ENCODE data around the gene ATP2A2.
"Not testable (repeated sequence)": the region's sequence is repeated elsewhere in the genome, so short reads cannot be mapped to it uniquely, and the experiment has no call there.

ATP2A2 gene

GRCh38 chr12:110355073-110355472 lies 74.0 kb downstream of the ATP2A2 start:
- H3K9me3 Mint-ChIP-seq: no peaks in the 10 kb centered on the region
- DNase-seq (ENCODE audit: low spot score in 2 of 2): no peak
- H3K4me1 Mint-ChIP-seq: peaks cover 9% of the 10 kb centered on the region
- H3K27ac Mint-ChIP-seq: no peak overlapping the region
- H3K36me3 Mint-ChIP-seq: peaks cover 11% of the 10 kb centered on the region
- H3K4me3 Mint-ChIP-seq: no peak overlapping the region
- ATAC-seq: peak; percentile 59

GRCh38 chr12:110358384-110359097 lies 77.5 kb downstream of the ATP2A2 start:
- H3K27ac Mint-ChIP-seq; DNase-seq (ENCODE audit: low spot score in 2 of 2); H3K4me1 Mint-ChIP-seq; H3K9me3 Mint-ChIP-seq; H3K4me3 Mint-ChIP-seq; H3K36me3 Mint-ChIP-seq; ATAC-seq: not testable (repeated sequence)

DNA sequence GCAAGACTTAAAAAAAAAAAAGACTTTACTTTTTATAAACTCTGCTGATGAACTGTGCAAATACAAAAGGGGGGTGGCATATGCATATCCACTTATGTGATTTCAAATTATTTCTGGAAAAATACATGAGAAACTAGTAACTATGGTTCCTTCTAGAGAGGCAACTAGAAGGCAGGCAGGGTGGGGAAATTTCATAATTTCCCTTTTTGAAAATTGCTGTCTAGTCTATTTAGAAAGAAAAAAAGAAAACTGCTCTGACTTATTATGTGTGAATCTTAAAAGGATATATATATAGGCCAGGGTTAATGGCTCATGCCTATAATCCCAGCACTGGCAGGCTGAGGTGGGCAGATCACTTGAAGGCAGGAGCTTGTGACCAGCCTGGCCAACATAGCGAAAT lies 80.2 kb downstream of the ATP2A2 start:
- Mint-ChIP-seq H3K4me3 (no peak overlapping the region), H3K36me3 (no peaks in the 10 kb centered on the region), H3K4me1 (no peaks in the 10 kb centered on the region), H3K27ac (no peak overlapping the region), H3K9me3 (no peaks in the 10 kb centered on the region)
- ATAC-seq (no peak), DNase-seq (ENCODE audit: low spot score in 2 of 2) (no peak)

DNA sequence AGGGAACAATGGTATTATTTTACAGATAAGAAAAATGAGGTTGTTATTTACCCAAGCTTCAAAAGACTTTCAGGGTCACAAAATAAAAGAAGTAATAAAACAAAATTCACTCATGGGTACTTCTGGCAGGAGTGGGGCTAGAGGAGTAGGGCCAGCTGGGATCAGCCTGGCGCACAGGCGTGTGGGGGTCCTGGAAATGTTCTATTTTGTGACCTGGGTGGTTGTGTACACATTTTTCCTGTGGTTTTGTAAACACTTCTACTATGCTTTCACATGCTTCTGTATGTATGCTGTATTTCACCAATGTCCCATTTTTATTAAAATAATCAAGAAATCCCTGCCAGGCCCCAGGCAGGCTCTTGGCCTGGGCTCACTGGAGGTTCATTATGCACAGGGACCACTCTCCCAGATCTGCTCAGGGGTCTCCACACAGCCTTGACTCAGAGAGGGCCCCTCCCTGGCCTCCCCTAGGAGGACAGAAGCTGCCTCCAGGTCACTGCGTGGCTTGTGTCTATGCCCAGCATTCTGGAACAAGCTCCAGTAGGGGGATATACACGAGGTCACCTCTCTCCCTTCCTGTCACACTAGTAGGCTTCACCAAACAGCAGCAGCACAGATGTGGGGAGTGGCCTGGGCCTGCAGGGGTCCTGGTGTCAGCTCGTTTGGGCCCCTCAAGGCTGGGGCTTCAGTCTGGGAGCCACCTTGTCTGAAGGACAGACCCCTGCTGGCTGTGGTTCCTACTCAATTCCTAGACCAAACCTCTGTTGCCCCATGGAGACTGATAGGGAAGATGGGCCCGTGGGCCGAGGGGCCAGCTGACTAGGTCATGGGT lies 84.7 kb downstream of the ATP2A2 start:
- Mint-ChIP-seq H3K36me3 (no peaks in the 10 kb centered on the region), H3K9me3 (no peaks in the 10 kb centered on the region), H3K27ac (no peak overlapping the region), H3K4me1 (no peaks in the 10 kb centered on the region), H3K4me3 (no peak overlapping the region)
- ATAC-seq (no peak), DNase-seq (ENCODE audit: low spot score in 2 of 2) (no peak)

GRCh38 chr12:110366321-110367142 lies 85.5 kb downstream of the ATP2A2 start:
- Mint-ChIP-seq H3K36me3 (peaks cover 3% of the 10 kb centered on the region), H3K4me3 (no peak overlapping the region), H3K4me1 (peaks cover 1% of the 10 kb centered on the region), H3K27ac (no peak overlapping the region), H3K9me3 (no peaks in the 10 kb centered on the region)
- DNase-seq (ENCODE audit: low spot score in 2 of 2) (no peak), ATAC-seq (no peak)

- peaks cover 7% of the 10 kb centered on the region for H3K4me1 Mint-ChIP-seq
- ATAC-seq (no peak), DNase-seq (ENCODE audit: low spot score in 2 of 2) (no peak)
- no peaks in the 10 kb centered on the region for H3K9me3 Mint-ChIP-seq
- peaks cover 11% of the 10 kb centered on the region for H3K36me3 Mint-ChIP-seq
- H3K4me3 Mint-ChIP-seq: no peak overlapping the region
- no peak overlapping the region for H3K27ac Mint-ChIP-seq
These were observed 86.3 kb downstream of the ATP2A2 start for GRCh38 chr12:110367181-110367864.

- Mint-ChIP-seq H3K4me3 (no peak overlapping the region), H3K27ac (no peak overlapping the region), H3K9me3 (no peaks in the 10 kb centered on the region), H3K4me1 (peaks cover 7% of the 10 kb centered on the region), H3K36me3 (peaks cover 38% of the 10 kb centered on the region)
- ATAC-seq (no peak), DNase-seq (ENCODE audit: low spot score in 2 of 2) (no peak)
These were observed 88.9 kb downstream of the ATP2A2 start for GRCh38 chr12:110369992-110370391.

DNA sequence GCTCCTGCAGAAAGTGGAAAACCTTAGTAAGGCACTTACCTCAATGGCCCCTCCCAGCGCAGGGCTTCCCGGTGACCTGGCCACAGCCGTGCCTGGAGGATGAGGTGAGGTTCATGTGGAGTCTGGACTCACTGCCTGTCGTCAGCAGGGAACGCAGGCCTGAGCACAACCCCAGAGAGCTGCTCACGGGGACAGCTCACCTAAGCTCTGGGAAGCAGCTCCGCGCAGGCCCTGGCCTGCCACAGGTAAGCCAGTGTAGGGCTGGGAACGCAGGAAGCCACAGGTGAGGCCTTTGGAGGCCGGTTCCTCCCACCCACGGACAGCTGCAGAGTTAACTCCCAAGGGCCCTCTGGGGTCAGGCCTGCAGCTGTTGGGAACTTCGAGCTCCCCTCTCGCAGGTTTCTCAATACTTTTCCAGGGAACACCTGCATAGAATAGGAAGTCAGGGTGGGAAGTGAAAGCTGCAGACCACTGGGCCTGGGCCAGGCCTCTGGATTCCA lies 89.7 kb downstream of the ATP2A2 start:
- no peak for ATAC-seq
- H3K4me3 Mint-ChIP-seq: no peak overlapping the region
- peaks cover 7% of the 10 kb centered on the region for H3K4me1 Mint-ChIP-seq
- peaks cover 46% of the 10 kb centered on the region for H3K36me3 Mint-ChIP-seq
- H3K27ac Mint-ChIP-seq: no peak overlapping the region
- no peaks in the 10 kb centered on the region for H3K9me3 Mint-ChIP-seq
- DNase-seq (ENCODE audit: low spot score in 2 of 2): no peak

DNA sequence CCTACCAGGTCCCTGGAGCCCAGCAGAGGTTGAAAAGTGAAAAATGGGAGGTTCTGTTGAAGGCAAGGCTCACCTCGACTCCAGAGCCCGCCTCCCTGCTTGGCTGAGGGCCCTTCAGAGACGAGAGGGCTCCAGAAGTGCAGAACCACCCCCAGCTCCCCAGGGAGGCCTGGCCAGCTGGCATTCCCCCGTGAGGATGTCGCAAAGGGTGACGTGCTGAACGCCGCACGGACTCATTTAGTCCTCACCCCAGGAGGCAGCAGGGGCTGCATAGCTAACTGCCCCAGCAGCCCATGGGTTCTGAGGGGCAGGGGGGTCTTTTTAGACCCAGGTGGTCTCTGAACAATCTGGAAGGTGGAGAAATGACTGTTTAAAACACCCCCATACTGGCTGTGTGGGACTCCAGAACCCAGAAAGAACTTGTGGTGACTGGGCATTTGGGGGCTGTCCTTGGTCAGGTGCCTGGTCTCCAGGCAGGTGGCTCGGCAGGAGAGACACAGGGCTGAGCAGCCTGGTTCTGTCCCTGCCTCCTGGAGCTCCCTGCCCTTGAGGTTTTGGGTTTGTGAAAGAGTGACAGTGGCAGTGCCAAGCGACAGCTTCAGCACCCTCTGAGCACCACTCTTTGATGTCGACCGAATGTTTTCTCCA lies 90.5 kb downstream of the ATP2A2 start:
- ATAC-seq: peak; percentile 58
- DNase-seq (ENCODE audit: low spot score in 2 of 2): no peak
- Mint-ChIP-seq H3K9me3 (no peaks in the 10 kb centered on the region), H3K4me3 (no peak overlapping the region), H3K4me1 (peaks cover 7% of the 10 kb centered on the region), H3K36me3 (peaks cover 53% of the 10 kb centered on the region), H3K27ac (peak overlapping the region; percentile 27)

DNA sequence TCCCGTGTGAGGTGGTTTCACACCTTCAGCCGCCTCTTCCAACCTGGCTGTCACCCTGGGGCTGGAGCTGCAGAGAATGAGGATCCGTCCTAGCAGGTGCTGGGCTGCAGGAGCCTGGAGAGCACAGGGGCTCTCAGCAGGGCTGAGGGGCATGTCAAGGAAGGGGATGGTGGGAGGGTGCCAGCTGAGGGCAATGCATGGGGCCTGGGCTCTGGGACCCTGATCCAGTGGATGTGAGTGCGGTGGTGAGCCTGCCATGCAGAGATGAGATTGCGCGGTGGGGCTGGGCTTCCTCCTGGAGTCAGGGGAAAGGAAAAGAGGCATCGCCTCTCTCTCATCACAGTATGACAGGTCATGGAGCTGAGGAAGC lies 91.0 kb downstream of the ATP2A2 start:
- Mint-ChIP-seq H3K36me3 (peaks cover 59% of the 10 kb centered on the region), H3K27ac (peak overlapping the region; percentile 27)

DNA sequence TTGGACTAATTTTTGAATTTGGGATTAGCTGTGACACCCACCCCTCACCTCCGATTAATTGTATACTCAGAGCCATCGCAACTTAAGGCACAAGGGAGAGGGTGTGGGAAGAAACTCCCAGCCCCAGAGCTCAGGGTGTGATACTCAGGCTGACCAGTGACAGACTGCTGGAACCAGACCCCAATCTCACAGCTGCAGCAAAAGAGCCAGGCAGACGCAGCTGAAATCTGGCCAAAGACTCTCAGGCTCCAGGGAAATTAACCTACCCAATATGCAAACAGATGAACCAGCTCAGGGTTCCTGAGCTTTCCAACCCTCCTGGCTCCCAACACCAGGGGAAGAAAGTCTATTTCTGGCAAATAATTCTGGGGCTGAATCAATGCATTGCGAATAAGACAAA lies 92.0 kb downstream of the ATP2A2 start:
- Mint-ChIP-seq H3K4me3 (no peak overlapping the region), H3K27ac (peak overlapping the region; percentile 27), H3K9me3 (no peaks in the 10 kb centered on the region), H3K36me3 (peaks cover 68% of the 10 kb centered on the region), H3K4me1 (peaks cover 7% of the 10 kb centered on the region)
- DNase-seq (ENCODE audit: low spot score in 2 of 2) (no peak), ATAC-seq (no peak)

More for the DNA sequence above, 91.0 kb downstream of the ATP2A2 start:
- Mint-ChIP-seq H3K4me1 (peaks cover 7% of the 10 kb centered on the region), H3K4me3 (no peak overlapping the region), H3K9me3 (no peaks in the 10 kb centered on the region)
- DNase-seq (ENCODE audit: low spot score in 2 of 2) (no peak), ATAC-seq (no peak)

DNA sequence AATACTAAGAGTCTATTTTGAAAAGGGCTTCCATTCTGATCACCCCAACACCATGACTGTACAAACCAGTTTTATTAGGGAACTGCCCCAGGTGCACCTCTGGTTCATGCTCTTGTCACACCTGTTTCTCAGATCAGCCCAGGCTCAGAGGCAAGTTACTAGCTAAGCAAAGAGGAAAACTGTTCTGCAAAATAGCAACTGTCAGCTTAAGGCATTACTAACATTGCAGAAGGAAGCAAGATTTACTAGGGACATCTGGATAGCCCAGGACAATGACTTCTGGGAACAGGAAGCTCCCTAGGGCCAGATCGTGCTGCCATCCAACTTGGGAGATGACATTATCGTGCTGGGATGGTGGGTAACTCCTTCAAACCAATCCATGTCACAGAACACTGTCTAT lies 92.4 kb downstream of the ATP2A2 start:
- H3K9me3 Mint-ChIP-seq: no peaks in the 10 kb centered on the region
- H3K4me3 Mint-ChIP-seq: no peak overlapping the region
- DNase-seq (ENCODE audit: low spot score in 2 of 2) (no peak), ATAC-seq (no peak)
- peaks cover 72% of the 10 kb centered on the region for H3K36me3 Mint-ChIP-seq
- H3K27ac Mint-ChIP-seq: peak overlapping the region; percentile 27
- peaks cover 7% of the 10 kb centered on the region for H3K4me1 Mint-ChIP-seq

DNA sequence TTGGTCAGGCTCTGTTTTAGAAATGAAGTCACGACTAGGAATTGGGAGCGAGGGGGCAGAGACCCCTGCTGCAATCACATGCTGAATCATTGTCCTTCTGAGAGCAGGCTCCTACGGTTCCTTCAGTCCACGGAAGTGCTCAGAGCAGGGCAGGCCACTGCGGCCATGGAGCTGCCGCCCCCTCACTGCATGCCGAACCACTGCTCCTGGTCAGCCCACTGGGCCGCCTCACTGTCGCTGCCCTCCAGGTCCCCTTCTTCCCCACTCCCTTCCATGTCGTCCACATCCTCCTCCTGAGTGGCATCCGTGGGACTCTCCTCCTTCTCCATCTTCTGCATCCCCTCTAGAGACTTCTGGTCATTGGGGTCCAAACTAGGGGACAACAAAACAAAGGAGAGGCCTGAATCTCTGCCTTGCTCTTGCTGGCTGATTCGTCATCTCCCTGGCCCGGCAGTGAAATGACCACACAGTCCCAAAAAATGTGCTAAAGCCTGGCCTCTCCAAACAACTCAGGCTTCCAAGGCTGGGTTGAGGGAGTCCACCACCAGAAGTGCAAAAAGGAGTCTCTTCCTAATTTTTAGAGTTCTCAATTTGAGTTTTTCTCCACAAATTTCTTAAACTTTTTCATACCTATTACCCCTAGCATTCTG lies 93.0 kb downstream of the ATP2A2 start:
- no peak overlapping the region for H3K4me3 Mint-ChIP-seq
- DNase-seq (ENCODE audit: low spot score in 2 of 2) (no peak), ATAC-seq (no peak)
- peak overlapping the region; percentile 27 for H3K27ac Mint-ChIP-seq
- H3K36me3 Mint-ChIP-seq: peaks cover 79% of the 10 kb centered on the region
- H3K9me3 Mint-ChIP-seq: no peaks in the 10 kb centered on the region
- H3K4me1 Mint-ChIP-seq: peaks cover 7% of the 10 kb centered on the region

Measured in stimulated activated effector memory CD8-positive, alpha-beta T cell treated with anti-CD3 and anti-CD28 coated beads, Interleukin-12 subunit alpha, Interleukin-12 subunit beta, amount 100 ng/mL, for 72 hours (primary cell).